Measurements from ENCODE around the gene SLC35E2B.
"Not testable (repeated sequence)": the region's sequence is repeated elsewhere in the genome, so short reads cannot be mapped to it uniquely, and the experiment has no call there.

SLC35E2B gene

GRCh38 chr1:1702506-1702905 is 9.9 kb upstream of the SLC35E2B start:
- not testable (repeated sequence) for H2AFZ ChIP-seq (ENCODE audit: low read depth, low read length); H3K14ac ChIP-seq (ENCODE audit: low read length in 2 of 2); H3K27me3 ChIP-seq (ENCODE audit: control insufficient read depth in 1 of 2, insufficient read depth in 1 of 2, low read length in 2 of 2); H3K9ac ChIP-seq (ENCODE audit: low read length); H3K4me1 ChIP-seq (ENCODE audit: control insufficient read depth, insufficient read depth, low read depth, low read length); H3K79me1 ChIP-seq (replicated peaks; ENCODE audit: low read length, poor library complexity, severe bottlenecking); H3K4me2 ChIP-seq (ENCODE audit: low read length, poor library complexity, severe bottlenecking); H3K18ac ChIP-seq (ENCODE audit: low read depth in 1 of 2, low read length in 2 of 2); H4K91ac ChIP-seq (ENCODE audit: low read length); H4K8ac ChIP-seq (ENCODE audit: low read length); DNase-seq; H2BK15ac ChIP-seq (ENCODE audit: low read depth, poor library complexity, severe bottlenecking); H2BK120ac ChIP-seq (ENCODE audit: low read depth, low read length); H2BK5ac ChIP-seq (ENCODE audit: low read depth, low read length, poor library complexity, severe bottlenecking); H3K27ac ChIP-seq (ENCODE audit: low read length, poor library complexity, severe bottlenecking); H3K4ac ChIP-seq (ENCODE audit: low read depth in 1 of 2, low read length in 2 of 2); H3K4me3 ChIP-seq (ENCODE audit: insufficient read depth in 1 of 2, low read depth in 1 of 2, low read length in 2 of 2); H3K23ac ChIP-seq (ENCODE audit: low read length in 2 of 2); H2AK5ac ChIP-seq (ENCODE audit: low read length, severe bottlenecking); H2BK12ac ChIP-seq (ENCODE audit: low read length in 2 of 2); H3K9me3 ChIP-seq (ENCODE audit: control insufficient read depth, low read length)
- peaks cover 4 to 20% of the 10 kb centered on the region in 2 experiments for H3K36me3 ChIP-seq (ENCODE audit: control insufficient read depth in 1 of 2, insufficient read depth in 2 of 2, low read depth in 1 of 2, low read length in 2 of 2)
- no CpG with 5 or more reads among the region's 18 CpGs for WGBS

- WGBS: no CpG with 5 or more reads among the region's 33 CpGs
- H3K27ac ChIP-seq (ENCODE audit: low read length, poor library complexity, severe bottlenecking); H3K79me1 ChIP-seq (replicated peaks; ENCODE audit: low read length, poor library complexity, severe bottlenecking); H2BK5ac ChIP-seq (ENCODE audit: low read depth, low read length, poor library complexity, severe bottlenecking); H3K4me1 ChIP-seq (ENCODE audit: control insufficient read depth, insufficient read depth, low read depth, low read length); H2AFZ ChIP-seq (ENCODE audit: low read depth, low read length); H3K9me3 ChIP-seq (ENCODE audit: control insufficient read depth, low read length); H3K18ac ChIP-seq (ENCODE audit: low read depth in 1 of 2, low read length in 2 of 2); H4K8ac ChIP-seq (ENCODE audit: low read length); H3K23ac ChIP-seq (ENCODE audit: low read length in 2 of 2); H2BK12ac ChIP-seq (ENCODE audit: low read length in 2 of 2); DNase-seq; H2BK15ac ChIP-seq (ENCODE audit: low read depth, poor library complexity, severe bottlenecking); H2AK5ac ChIP-seq (ENCODE audit: low read length, severe bottlenecking); H4K91ac ChIP-seq (ENCODE audit: low read length); H3K14ac ChIP-seq (ENCODE audit: low read length in 2 of 2); H3K27me3 ChIP-seq (ENCODE audit: control insufficient read depth in 1 of 2, insufficient read depth in 1 of 2, low read length in 2 of 2); H3K4me2 ChIP-seq (ENCODE audit: low read length, poor library complexity, severe bottlenecking); H3K4me3 ChIP-seq (ENCODE audit: insufficient read depth in 1 of 2, low read depth in 1 of 2, low read length in 2 of 2); H2BK120ac ChIP-seq (ENCODE audit: low read depth, low read length); H3K9ac ChIP-seq (ENCODE audit: low read length); H3K4ac ChIP-seq (ENCODE audit: low read depth in 1 of 2, low read length in 2 of 2): not testable (repeated sequence)
- H3K36me3 ChIP-seq (ENCODE audit: control insufficient read depth in 1 of 2, insufficient read depth in 2 of 2, low read depth in 1 of 2, low read length in 2 of 2): peaks cover 4 to 14% of the 10 kb centered on the region in 2 experiments
Observed at GRCh38 chr1:1700557-1700956, 8.0 kb upstream of the SLC35E2B start.

- not testable (repeated sequence) for H2AFZ ChIP-seq (ENCODE audit: low read depth, low read length); DNase-seq; H3K23ac ChIP-seq (ENCODE audit: low read length in 2 of 2); H3K4me3 ChIP-seq (ENCODE audit: insufficient read depth in 1 of 2, low read depth in 1 of 2, low read length in 2 of 2); H3K4me1 ChIP-seq (ENCODE audit: control insufficient read depth, insufficient read depth, low read depth, low read length); H3K14ac ChIP-seq (ENCODE audit: low read length in 2 of 2); H2BK15ac ChIP-seq (ENCODE audit: low read depth, poor library complexity, severe bottlenecking); H3K9ac ChIP-seq (ENCODE audit: low read length); H3K4ac ChIP-seq (ENCODE audit: low read depth in 1 of 2, low read length in 2 of 2); H2BK12ac ChIP-seq (ENCODE audit: low read length in 2 of 2); H3K27me3 ChIP-seq (ENCODE audit: control insufficient read depth in 1 of 2, insufficient read depth in 1 of 2, low read length in 2 of 2); H4K8ac ChIP-seq (ENCODE audit: low read length); H2AK5ac ChIP-seq (ENCODE audit: low read length, severe bottlenecking); H3K18ac ChIP-seq (ENCODE audit: low read depth in 1 of 2, low read length in 2 of 2); H3K79me1 ChIP-seq (replicated peaks; ENCODE audit: low read length, poor library complexity, severe bottlenecking); H3K27ac ChIP-seq (ENCODE audit: low read length, poor library complexity, severe bottlenecking); H3K4me2 ChIP-seq (ENCODE audit: low read length, poor library complexity, severe bottlenecking); H3K9me3 ChIP-seq (ENCODE audit: control insufficient read depth, low read length); H4K91ac ChIP-seq (ENCODE audit: low read length); H2BK120ac ChIP-seq (ENCODE audit: low read depth, low read length); H2BK5ac ChIP-seq (ENCODE audit: low read depth, low read length, poor library complexity, severe bottlenecking)
- no CpG with 5 or more reads among the region's 45 CpGs for WGBS
- H3K36me3 ChIP-seq (ENCODE audit: control insufficient read depth in 1 of 2, insufficient read depth in 2 of 2, low read depth in 1 of 2, low read length in 2 of 2): peaks cover 4 to 14% of the 10 kb centered on the region in 2 experiments
Observed at GRCh38 chr1:1700067-1700466, 7.5 kb upstream of the SLC35E2B start.

GRCh38 chr1:1699061-1699460 is 6.5 kb upstream of the SLC35E2B start:
- WGBS: 100% methylated on average over 2 of the region's 19 CpGs
- H3K4me1 ChIP-seq (ENCODE audit: control insufficient read depth, insufficient read depth, low read depth, low read length); H4K8ac ChIP-seq (ENCODE audit: low read length); H3K23ac ChIP-seq (ENCODE audit: low read length in 2 of 2); H2BK15ac ChIP-seq (ENCODE audit: low read depth, poor library complexity, severe bottlenecking); H4K91ac ChIP-seq (ENCODE audit: low read length); H3K27me3 ChIP-seq (ENCODE audit: control insufficient read depth in 1 of 2, insufficient read depth in 1 of 2, low read length in 2 of 2); H2AFZ ChIP-seq (ENCODE audit: low read depth, low read length); H3K9me3 ChIP-seq (ENCODE audit: control insufficient read depth, low read length); H3K4me3 ChIP-seq (ENCODE audit: insufficient read depth in 1 of 2, low read depth in 1 of 2, low read length in 2 of 2); H3K9ac ChIP-seq (ENCODE audit: low read length); H2AK5ac ChIP-seq (ENCODE audit: low read length, severe bottlenecking); H3K36me3 ChIP-seq (ENCODE audit: control insufficient read depth in 1 of 2, insufficient read depth in 2 of 2, low read depth in 1 of 2, low read length in 2 of 2); H3K14ac ChIP-seq (ENCODE audit: low read length in 2 of 2); H3K4me2 ChIP-seq (ENCODE audit: low read length, poor library complexity, severe bottlenecking); H3K4ac ChIP-seq (ENCODE audit: low read depth in 1 of 2, low read length in 2 of 2); DNase-seq; H3K79me1 ChIP-seq (replicated peaks; ENCODE audit: low read length, poor library complexity, severe bottlenecking); H3K18ac ChIP-seq (ENCODE audit: low read depth in 1 of 2, low read length in 2 of 2); H2BK120ac ChIP-seq (ENCODE audit: low read depth, low read length); H2BK5ac ChIP-seq (ENCODE audit: low read depth, low read length, poor library complexity, severe bottlenecking); H2BK12ac ChIP-seq (ENCODE audit: low read length in 2 of 2); H3K27ac ChIP-seq (ENCODE audit: low read length, poor library complexity, severe bottlenecking): not testable (repeated sequence)

Measured in mesenchymal stem cell (in vitro differentiated cells and primary cell).